GM04503 (cell line): ENCODE results near the gene SPG7.
"Not testable (repeated sequence)": the region's sequence is repeated elsewhere in the genome, so short reads cannot be mapped to it uniquely, and the experiment has no call there.

Experiments
- DNase-seq: peaks from one replicate; pipeline ENCODE4 v3.0.0-alpha.2; 2012; ENCODE audit warnings: low read depth

SPG7 gene

GRCh38 chr16:89581045-89581695 lies 73.0 kb downstream of the SPG7 start:
- DNase-seq: peak; percentile 86

GRCh38 chr16:89581861-89582563 lies 73.8 kb downstream of the SPG7 start:
- no peak for DNase-seq

GRCh38 chr16:89582614-89583196 lies 74.5 kb downstream of the SPG7 start:
- no peak for DNase-seq

GRCh38 chr16:89583197-89583894 lies 75.1 kb downstream of the SPG7 start:
- no peak for DNase-seq

- DNase-seq: no peak
Observed at GRCh38 chr16:89583895-89584644, 75.9 kb downstream of the SPG7 start.

GRCh38 chr16:89584768-89585549 lies 76.8 kb downstream of the SPG7 start:
- DNase-seq: no peak

GRCh38 chr16:89586218-89586617 lies 78.0 kb downstream of the SPG7 start:
- no peak for DNase-seq

GRCh38 chr16:89586853-89587252 lies 78.7 kb downstream of the SPG7 start:
- no peak for DNase-seq

GRCh38 chr16:89587676-89588075 lies 79.5 kb downstream of the SPG7 start:
- DNase-seq: not testable (repeated sequence)

- no peak for DNase-seq
Observed at GRCh38 chr16:89588413-89589109, 80.4 kb downstream of the SPG7 start.

GRCh38 chr16:89589241-89589926 lies 81.2 kb downstream of the SPG7 start:
- no peak for DNase-seq

- no peak for DNase-seq
Observed at GRCh38 chr16:89593841-89594240, 85.6 kb downstream of the SPG7 start.

- DNase-seq: no peak
Observed at GRCh38 chr16:89595330-89596060, 87.3 kb downstream of the SPG7 start.

- no peak for DNase-seq
Observed at GRCh38 chr16:89596061-89596689, 88.0 kb downstream of the SPG7 start.

- no peak for DNase-seq
Observed at GRCh38 chr16:89596957-89597649, 88.9 kb downstream of the SPG7 start.

- no peak for DNase-seq
Observed at GRCh38 chr16:89598199-89598598, 90.0 kb downstream of the SPG7 start.

GRCh38 chr16:89599451-89599858 lies 91.3 kb downstream of the SPG7 start:
- no peak for DNase-seq

- no peak for DNase-seq
Observed at GRCh38 chr16:89599902-89600301, 91.7 kb downstream of the SPG7 start.
